Stimulated activated CD4-positive, alpha-beta T cell treated with anti-CD3 and anti-CD28 coated beads, Interleukin-2, amount 100 ng/mL, for 24 hours (primary cell): ENCODE measurements around the gene SERINC5.
A peak's percentile ranks its signal among the peaks of the same experiment; 100 is the strongest.
"Not testable (repeated sequence)": the region's sequence is repeated elsewhere in the genome, so short reads cannot be mapped to it uniquely, and the experiment has no call there.

ENCODE experiments used
- DNase-seq, 2 donors: peaks; one replicate each; pipeline ENCODE4 v3.0.0-alpha.2; 2020

SERINC5 gene

DNA sequence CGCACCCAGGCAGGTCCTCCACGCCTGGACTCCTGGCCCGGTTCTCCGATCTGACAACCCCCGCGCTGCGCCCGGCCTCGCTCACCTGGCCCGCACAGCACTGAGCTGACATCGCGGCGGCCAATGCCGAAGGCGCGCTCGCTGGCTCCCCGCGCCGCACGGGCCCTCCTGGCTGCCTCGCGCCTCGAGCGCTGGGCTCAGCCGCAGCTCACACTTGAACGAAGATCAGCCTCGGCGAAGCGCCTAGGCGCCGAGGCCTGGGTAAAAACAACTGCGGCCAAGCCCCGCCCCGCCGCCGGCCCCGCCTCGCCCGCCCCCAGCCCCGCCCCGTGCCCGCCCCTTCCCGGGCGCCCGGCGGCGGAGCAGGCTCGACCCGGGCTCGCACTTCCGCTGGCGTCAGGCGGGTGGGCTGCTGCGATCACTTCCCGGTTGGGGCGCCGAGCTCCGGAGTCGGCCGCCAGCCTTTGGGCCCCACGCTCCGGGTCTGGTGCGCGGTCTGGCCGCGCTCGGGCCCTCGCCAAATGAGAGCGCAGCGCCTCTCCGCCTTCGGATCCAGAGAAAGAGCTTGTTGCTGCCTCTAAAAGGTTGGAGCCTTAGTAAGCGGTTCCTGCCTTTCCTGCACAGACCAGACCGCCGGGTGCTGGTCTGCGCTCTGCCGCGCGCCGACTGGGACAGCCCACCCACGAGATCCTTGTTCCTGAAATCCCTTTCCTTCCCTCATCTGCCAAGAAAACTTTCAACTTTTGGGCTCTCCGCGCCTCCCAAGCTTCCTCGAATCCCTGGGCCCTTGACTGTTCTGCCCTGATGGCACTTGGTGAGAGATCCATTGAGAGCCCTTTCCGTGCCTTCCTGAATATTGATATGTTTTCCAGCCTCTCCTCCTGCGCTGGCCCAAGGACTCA lies at the start of gene SERINC5:
Gene SERINC5, minus strand, starts transcription at position 238 of the 902 bp plus-strand sequence. Its CDS starts 126 bp downstream, at position 112.
- peak; percentile 85 to 87 for DNase-seq

- no peak for DNase-seq
Measured at GRCh38 chr5:80302636-80303035, 46.8 kb upstream of the SERINC5 start.

- not testable (repeated sequence) for DNase-seq
Measured at GRCh38 chr5:80301342-80301741, 45.5 kb upstream of the SERINC5 start.

GRCh38 chr5:80300796-80301195 lies 44.9 kb upstream of the SERINC5 start:
- DNase-seq: not testable (repeated sequence)

- no peak for DNase-seq
Measured at GRCh38 chr5:80300125-80300524, 44.3 kb upstream of the SERINC5 start.

DNA sequence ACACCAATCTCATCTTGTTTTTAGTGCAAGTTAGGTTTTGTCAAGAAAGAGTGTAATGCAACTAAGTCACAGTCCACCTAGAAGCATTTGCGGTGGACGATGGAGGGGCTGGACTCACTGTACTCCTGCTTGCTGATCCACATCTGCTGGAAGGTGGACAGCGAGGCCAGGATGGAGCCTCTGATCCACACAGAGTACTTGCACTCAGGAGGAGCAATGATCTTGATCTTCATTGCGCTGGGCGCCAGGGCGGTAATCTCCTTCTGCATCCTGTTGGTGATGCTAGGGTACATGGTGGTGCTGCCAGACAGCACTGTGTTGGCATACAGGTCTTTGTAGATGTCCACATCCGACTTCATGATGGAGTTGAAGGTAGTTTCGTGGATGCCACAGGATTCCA lies 43.8 kb upstream of the SERINC5 start:
- DNase-seq: no peak

GRCh38 chr5:80296121-80296520 lies 40.3 kb upstream of the SERINC5 start:
- DNase-seq: no peak

DNA sequence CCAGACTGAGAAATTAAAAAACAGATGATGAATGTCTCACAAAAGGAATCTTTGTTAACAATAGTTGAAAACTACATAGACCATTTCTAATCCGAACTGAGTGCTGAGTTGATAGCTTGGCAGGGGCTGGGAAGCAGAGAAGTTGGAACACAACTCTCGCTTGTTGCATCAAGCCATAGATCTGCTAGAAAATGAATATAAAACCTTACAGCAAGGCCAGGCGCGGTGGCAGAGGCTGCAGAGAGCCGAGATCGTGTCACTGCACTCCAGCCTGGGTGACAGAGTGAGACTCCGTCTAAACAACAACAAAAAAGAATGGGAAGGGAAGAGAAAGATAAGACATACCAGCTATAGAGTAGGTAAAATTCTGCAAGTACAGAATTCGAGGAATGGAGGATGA lies 35.9 kb upstream of the SERINC5 start:
- DNase-seq: no peak

- DNase-seq: no peak
Measured at GRCh38 chr5:80289320-80289719, 33.5 kb upstream of the SERINC5 start.

GRCh38 chr5:80288177-80288576 lies 32.3 kb upstream of the SERINC5 start:
- no peak for DNase-seq

DNA sequence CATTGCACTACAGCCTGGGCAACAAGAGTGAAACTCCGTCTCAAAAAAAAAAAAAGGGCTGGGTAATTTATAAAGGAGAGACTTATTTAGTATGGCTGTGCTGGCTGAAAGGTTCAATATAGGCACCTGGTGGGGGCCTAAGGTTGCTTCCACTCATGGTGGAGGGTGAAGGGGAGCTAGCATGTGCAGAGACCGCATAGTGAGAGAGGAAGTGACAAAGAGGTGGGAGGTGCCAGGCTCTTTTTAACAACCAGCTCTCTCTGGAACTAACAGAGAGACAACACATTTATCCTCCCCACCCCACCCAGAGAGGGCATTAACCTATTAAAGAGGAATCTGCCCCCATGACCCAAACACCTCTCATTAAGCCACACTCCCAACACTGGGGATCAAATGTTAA lies 28.9 kb upstream of the SERINC5 start:
- DNase-seq: peak; percentile 17 to 28

DNA sequence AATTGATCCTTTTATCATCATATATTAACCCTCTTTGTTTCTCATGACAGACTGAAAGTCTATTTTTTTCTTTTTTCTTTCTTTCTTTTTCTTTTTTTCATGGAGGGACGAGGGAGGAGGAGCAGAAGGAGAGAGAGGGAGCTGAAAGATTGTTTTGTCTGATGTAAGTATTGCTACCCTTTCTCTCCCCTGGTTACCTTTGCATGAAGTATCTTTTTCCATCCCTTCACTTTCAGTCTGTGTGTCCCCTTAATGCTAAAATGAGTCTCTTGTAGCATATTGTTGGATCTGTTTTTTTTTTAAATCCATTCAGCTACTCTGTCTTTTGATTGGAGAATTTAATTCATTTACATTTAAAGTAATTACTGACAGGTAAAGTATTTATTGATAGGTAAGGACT lies 27.5 kb upstream of the SERINC5 start:
- no peak for DNase-seq

DNA sequence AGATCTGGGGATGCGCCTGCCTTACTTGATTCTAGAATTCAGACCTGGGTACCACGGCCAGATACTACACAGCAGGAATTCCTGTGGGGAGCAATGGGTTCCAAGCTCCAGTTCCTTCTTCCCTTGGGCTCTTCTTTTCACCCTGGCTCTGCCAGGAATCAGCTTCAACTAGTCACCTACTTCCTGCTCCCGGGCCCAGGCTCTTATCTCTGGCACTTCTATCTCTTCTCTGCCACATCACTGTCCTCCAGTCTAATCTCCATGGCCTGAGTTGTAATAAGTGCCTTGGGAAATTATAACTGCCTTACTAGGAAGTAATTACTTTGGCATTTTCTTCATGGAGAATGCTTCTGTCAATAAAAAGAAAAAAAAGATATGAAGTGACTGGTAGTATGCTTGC lies 26.2 kb upstream of the SERINC5 start:
- no peak for DNase-seq

DNA sequence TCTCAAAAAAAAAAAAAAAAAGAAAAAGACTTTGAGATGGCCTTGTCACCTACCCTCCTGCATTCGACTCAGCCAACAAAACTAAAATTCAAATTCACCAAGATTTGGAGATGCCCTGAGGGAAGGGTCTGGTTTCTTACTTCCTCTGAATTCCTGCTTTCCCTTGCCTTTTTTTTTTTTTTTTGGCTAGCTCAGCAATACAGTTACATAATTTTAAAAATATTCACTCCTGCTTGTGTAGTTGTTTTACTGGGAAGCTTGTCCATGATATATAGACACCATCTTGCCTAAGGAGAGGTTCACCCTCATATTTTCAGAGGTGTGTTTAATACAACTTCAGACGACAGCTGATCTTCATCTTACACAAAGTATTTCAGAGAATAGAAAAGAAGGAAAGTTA lies 21.3 kb upstream of the SERINC5 start:
- DNase-seq: no peak

DNA sequence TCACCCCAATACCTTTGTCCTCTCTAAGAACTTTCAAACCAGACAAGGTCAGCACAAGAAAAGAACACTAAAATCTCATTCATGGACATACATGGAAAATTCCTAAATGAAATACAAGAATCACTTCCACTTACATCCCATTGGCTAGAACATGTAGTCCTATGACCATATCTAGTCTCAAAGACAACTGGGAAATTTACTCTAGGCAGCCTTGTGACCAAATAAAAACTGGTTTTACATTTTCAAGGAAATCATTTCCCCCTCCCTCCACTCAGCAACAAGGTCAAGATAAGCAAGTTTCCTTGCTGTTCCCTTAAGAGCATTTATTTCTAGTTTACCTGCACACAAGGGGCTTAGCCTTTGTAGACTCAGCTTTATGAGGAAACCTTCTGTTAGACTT lies 20.3 kb upstream of the SERINC5 start:
- DNase-seq: no peak

- no peak for DNase-seq
Measured at GRCh38 chr5:80275347-80275746, 19.5 kb upstream of the SERINC5 start.

DNA sequence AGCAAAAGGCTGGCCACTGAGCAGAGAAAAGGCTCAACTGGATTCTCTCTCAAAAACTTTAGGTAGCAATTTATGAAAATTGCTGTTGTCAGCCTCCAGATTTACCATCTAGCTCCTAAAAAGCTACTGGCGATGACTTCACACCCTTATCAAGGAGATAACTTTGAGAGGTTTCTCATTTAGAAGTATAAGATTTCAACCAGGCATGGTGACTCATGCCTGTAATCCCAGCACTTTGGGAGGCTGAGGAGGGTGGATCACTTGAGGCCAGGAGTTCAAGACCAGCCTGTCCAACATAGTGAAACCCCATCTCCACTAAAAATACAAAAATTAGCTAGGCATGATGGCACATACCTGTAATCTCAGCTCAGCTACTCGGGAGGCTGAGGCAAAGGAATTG lies 14.7 kb upstream of the SERINC5 start:
- not testable (repeated sequence) for DNase-seq

- DNase-seq: no peak
Measured at GRCh38 chr5:80269991-80270438, 14.2 kb upstream of the SERINC5 start.

- no peak for DNase-seq
Measured at GRCh38 chr5:80268916-80269315, 13.1 kb upstream of the SERINC5 start.

DNA sequence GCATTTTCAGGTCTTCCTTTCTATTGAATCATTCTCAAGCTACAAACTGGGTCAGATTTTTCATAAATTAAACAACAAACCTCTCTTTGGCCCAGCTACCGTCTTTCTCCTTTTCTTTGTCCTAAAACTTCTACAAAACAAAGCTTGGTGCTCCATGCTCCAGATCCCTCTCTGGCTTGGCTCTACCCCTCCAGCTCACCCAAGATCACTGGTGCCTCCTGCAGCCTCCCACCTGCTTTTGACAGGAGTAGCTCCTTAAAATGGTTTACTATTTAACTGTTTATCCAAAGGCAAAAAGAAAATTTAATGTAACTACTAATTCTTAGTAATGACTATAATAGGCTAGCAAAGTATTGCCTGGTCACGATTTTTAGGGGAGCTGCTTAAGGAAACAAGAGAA lies 10.7 kb upstream of the SERINC5 start:
- DNase-seq: no peak

DNA sequence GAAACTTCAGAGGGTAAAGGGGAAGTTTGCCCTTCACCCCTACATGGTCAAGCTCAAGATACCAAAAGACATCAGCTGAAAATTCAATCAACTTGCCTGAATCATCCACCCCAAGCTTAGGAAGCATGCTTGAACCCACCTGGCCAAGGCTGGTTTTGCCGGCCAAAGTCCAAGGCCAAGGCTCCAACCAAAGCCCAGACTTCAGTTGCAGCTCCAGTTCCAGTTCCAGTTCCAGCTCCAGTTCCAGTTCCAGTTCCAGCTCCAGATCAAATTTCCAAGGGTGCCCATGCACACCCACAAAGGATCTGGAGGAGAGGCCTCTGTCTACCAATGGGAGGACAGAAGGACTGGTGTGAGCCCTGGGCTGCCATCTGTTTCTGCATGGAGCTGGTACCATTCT lies 4.6 kb upstream of the SERINC5 start:
- DNase-seq: no peak

DNA sequence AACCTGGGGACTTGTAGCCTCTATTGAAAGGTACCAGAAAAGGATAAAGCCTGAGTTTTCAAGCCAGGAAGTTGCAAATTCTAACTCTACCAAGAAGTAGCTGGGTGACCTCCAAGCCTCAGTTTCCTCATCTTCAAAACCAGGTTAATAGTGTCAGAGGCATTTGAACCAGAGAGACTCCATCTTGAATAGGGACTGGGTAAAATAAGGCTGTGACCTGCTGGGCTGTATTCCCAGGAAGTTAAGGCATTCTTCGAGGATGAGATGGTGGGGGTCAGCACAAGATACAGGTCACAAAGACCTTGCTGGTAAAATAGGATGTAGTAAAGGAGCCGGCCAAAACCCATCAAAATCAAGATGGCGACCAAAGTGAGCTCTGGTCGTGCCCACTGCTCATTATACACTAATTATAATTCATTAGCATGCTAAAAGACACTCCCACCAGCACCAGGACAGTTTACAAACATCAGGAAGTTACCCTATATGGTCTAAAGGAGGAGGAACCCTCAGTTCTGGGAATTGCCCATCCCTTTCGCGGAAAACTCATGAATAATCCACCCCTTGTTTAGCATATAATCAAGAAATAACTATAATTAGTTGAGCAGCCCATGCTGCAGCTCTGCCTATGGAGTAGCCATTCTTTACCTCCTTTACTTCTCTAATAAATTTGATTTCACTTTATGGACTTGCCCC lies 3.8 kb upstream of the SERINC5 start:
- DNase-seq: no peak

- peak; percentile 61 to 67 for DNase-seq
Measured at GRCh38 chr5:80255431-80255810, 427 bp downstream of the SERINC5 start.

DNA sequence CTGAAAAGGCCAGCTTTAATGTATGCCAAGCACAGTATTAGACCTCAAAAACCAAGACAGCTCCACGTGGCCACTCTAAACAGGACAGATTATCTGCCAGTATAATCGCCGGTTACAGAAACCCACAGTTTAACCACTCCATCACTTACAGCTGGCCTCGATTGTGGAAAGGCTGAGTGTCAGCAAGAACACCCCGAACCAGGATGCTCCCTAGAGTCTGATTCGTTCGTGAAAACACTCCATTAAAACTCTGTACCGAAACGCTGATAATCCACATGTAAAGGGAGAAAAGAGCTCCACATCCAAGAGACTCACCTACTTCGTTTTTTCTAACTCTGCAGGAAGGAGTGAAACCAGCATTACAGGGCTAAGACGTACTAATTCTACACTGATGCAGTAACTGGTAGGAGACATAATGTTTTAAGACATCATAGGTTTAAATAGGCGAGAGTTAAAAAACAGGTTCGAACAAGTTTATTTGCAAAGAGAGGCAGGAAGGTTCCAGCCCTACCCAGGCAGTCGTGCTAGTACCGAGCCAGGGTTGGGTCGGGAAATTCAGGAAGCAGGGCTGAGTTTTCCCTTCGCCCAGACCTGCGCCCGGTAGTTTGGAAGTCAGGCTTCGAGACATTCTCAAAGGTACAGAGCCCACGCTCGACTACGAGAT lies 949 bp downstream of the SERINC5 start:
- peak; percentile 31 to 38 for DNase-seq
